AG08395 (cell line): ENCODE results near the gene EPB41L4A.

ENCODE experiments used
- DNase-seq: peaks from one replicate; pipeline ENCODE4 v3.0.0; 2012; ENCODE audit warnings: mixed read lengths, low spot score

The EPB41L4A gene

GRCh38 chr5:112353678-112354077, 65.4 kb downstream of the EPB41L4A start:
- DNase-seq, result no peak

GRCh38 chr5:112351225-112351624, 67.9 kb downstream of the EPB41L4A start:
- no peak for DNase-seq

- no peak for DNase-seq
These were observed 68.5 kb downstream of the EPB41L4A start for GRCh38 chr5:112350626-112351025.

GRCh38 chr5:112349371-112349770, 69.7 kb downstream of the EPB41L4A start:
- no peak for DNase-seq

GRCh38 chr5:112348915-112349314, 70.2 kb downstream of the EPB41L4A start:
- DNase-seq, result no peak

- no peak for DNase-seq
These were observed 70.7 kb downstream of the EPB41L4A start for GRCh38 chr5:112348387-112348786.

- no peak for DNase-seq
These were observed 72.5 kb downstream of the EPB41L4A start for GRCh38 chr5:112346411-112347044.

GRCh38 chr5:112344540-112344939, 74.5 kb downstream of the EPB41L4A start:
- DNase-seq, result no peak

- no peak for DNase-seq
These were observed 76.7 kb downstream of the EPB41L4A start for GRCh38 chr5:112342389-112342788.

GRCh38 chr5:112339761-112340160, 79.3 kb downstream of the EPB41L4A start:
- no peak for DNase-seq

- DNase-seq, result peak; percentile 19
These were observed 80.3 kb downstream of the EPB41L4A start for GRCh38 chr5:112338681-112339337.

GRCh38 chr5:112333331-112333781, 85.7 kb downstream of the EPB41L4A start:
- no peak for DNase-seq

GRCh38 chr5:112331892-112332291, 87.2 kb downstream of the EPB41L4A start:
- DNase-seq, result no peak

- DNase-seq, result no peak
These were observed 89.5 kb downstream of the EPB41L4A start for GRCh38 chr5:112329419-112330090.

GRCh38 chr5:112323166-112323565, 95.9 kb downstream of the EPB41L4A start:
- no peak for DNase-seq

GRCh38 chr5:112320408-112320807, 98.7 kb downstream of the EPB41L4A start:
- DNase-seq, result no peak

- DNase-seq, result no peak
These were observed 100.7 kb downstream of the EPB41L4A start for GRCh38 chr5:112318346-112318745.

- no peak for DNase-seq
These were observed 101.2 kb downstream of the EPB41L4A start for GRCh38 chr5:112317866-112318265.

- no peak for DNase-seq
These were observed 102.3 kb downstream of the EPB41L4A start for GRCh38 chr5:112316731-112317130.

- no peak for DNase-seq
These were observed 103.1 kb downstream of the EPB41L4A start for GRCh38 chr5:112316006-112316405.

- DNase-seq, result no peak
These were observed 106.5 kb downstream of the EPB41L4A start for GRCh38 chr5:112312295-112313275.

GRCh38 chr5:112310746-112311145, 108.3 kb downstream of the EPB41L4A start:
- no peak for DNase-seq
